Right lobe of liver (tissue), 4 donors: Measurements from ENCODE around the gene RUSF1.

ENCODE experiments used
- CTCF ChIP-seq, 4 donors: fragments of 200-600 bp in 3 of 4; fragments of 450-650 bp in 1 of 4; IDR thresholded peaks; one replicate each; pipeline versions ENCODE4 v1.5.1 to v1.8.0; 2016 to 2022; ENCODE audit warnings: antibody characterized with exemption in 4 of 4, mild to moderate bottlenecking in 2 of 4
- POLR2A ChIP-seq: fragments of 450-650 bp; IDR thresholded peaks from one replicate; pipeline ENCODE4 v1.6.1; 2017; ENCODE audit warnings: antibody characterized with exemption, mild to moderate bottlenecking
- donor health status: DM: no; HTN: no; CAD: no.
- donor health status: DM: no; HTN: no; CAD: no.
- donor health status: DM: no; HTN: yes; CAD: no.

- TF ChIP-seq CTCF (IDR thresholded peaks at IDR 0.05), result no peak
- TF ChIP-seq POLR2A, result no peak
These were observed 29.4 kb upstream of the RUSF1 start for GRCh38 chr16:31537362-31538242.
